PC-3 (cell line): Measurements from ENCODE around the gene GOLGB1.

Experiments used
- CTCF ChIP-seq: fragments of 300-600 bp; sonication (generic); conservative IDR thresholded peaks from 2 replicates; pipeline ENCODE4 v1.5.1; 2017; ENCODE audit warnings: antibody characterized with exemption, low read depth, mild to moderate bottlenecking, low read length
- EZH2 ChIP-seq: fragments of 300-600 bp; sonication (generic); IDR thresholded peaks from one replicate; pipeline ENCODE4 v1.6.1; 2017; ENCODE audit warnings: antibody characterized with exemption, mild to moderate bottlenecking, low read length; ENCODE audit not compliant: unreplicated experiment
- EZH2phosphoT487 ChIP-seq: fragments of 300-600 bp; sonication (generic); IDR thresholded peaks from 2 replicates; pipeline ENCODE4 v1.6.1; 2018; ENCODE audit warnings: mild to moderate bottlenecking, antibody characterized with exemption, low read length, borderline replicate concordance

GRCh38 chr3:121752261-121752660 is 2.7 kb upstream of the GOLGB1 start:
- TF ChIP-seq CTCF, result no peak
- no peak for TF ChIP-seq EZH2
- TF ChIP-seq EZH2phosphoT487, result no peak
